Activated naive CD8-positive, alpha-beta T cell treated with anti-CD3 and anti-CD28 coated beads for 36 hours (primary cell): Measurements from ENCODE around the gene GAA. TPM values are rescaled to one million over a fixed set of nuclear protein-coding genes. Genes with fewer than 3 reads are reported as not detected.

Source experiments
- DNase-seq: peaks from one replicate; pipeline ENCODE4 v3.0.0; 2021
- H3K27ac Mint-ChIP-seq: one replicate; pipeline ENCODE4 v1.8.0; 2022; ENCODE audit warnings: mild to moderate bottlenecking, moderate library complexity, mixed read lengths
- H3K27me3 Mint-ChIP-seq: one replicate; pipeline ENCODE4 v1.8.0; 2022; ENCODE audit warnings: mild to moderate bottlenecking, mixed read lengths
- H3K36me3 Mint-ChIP-seq: one replicate; pipeline ENCODE4 v1.8.0; 2021; ENCODE audit warnings: mild to moderate bottlenecking, mixed read lengths
- H3K4me1 Mint-ChIP-seq: one replicate; pipeline ENCODE4 v1.8.0; 2021; ENCODE audit warnings: mixed read lengths
- H3K4me3 Mint-ChIP-seq: one replicate; pipeline ENCODE4 v1.8.0; 2022; ENCODE audit warnings: mild to moderate bottlenecking, moderate library complexity, mixed read lengths
- H3K9me3 Mint-ChIP-seq: one replicate; pipeline ENCODE4 v1.8.0; 2022; ENCODE audit warnings: mixed read lengths
- total RNA-seq, 2 experiments: library from RNA; stranded (reverse); gene quantifications; one replicate each; pipeline ENCODE4 v1.2.3, GENCODE V29; 2021

GAA gene
- total RNA-seq, 2 experiments from 2014 or later, result 39.3 to 43.9 TPM

GRCh38 chr17:80095038-80095843 is 6.1 kb upstream of the GAA start:
- H3K27ac Mint-ChIP-seq, result no peak overlapping the region
- H3K36me3 Mint-ChIP-seq, result no peaks in the 10 kb centered on the region
- DNase-seq, result no peak
- no peaks in the 10 kb centered on the region for H3K27me3 Mint-ChIP-seq
- H3K4me3 Mint-ChIP-seq, result no peak overlapping the region
- H3K9me3 Mint-ChIP-seq, result no peaks in the 10 kb centered on the region
- H3K4me1 Mint-ChIP-seq, result peaks cover 8% of the 10 kb centered on the region

- Mint-ChIP-seq H3K27ac (no peak overlapping the region), H3K4me3 (no peak overlapping the region), H3K4me1 (peaks cover 16% of the 10 kb centered on the region), H3K9me3 (no peaks in the 10 kb centered on the region), H3K27me3 (no peaks in the 10 kb centered on the region), H3K36me3 (no peaks in the 10 kb centered on the region)
- no peak for DNase-seq
Measured at GRCh38 chr17:80095844-80096475, 5.4 kb upstream of the GAA start.

GRCh38 chr17:80096561-80097021 is 4.8 kb upstream of the GAA start:
- no peak overlapping the region for H3K4me3 Mint-ChIP-seq
- peaks cover 16% of the 10 kb centered on the region for H3K4me1 Mint-ChIP-seq
- DNase-seq, result no peak
- H3K27me3 Mint-ChIP-seq, result no peaks in the 10 kb centered on the region
- no peak overlapping the region for H3K27ac Mint-ChIP-seq
- H3K36me3 Mint-ChIP-seq, result no peaks in the 10 kb centered on the region
- no peaks in the 10 kb centered on the region for H3K9me3 Mint-ChIP-seq

GRCh38 chr17:80097127-80097621 is 4.2 kb upstream of the GAA start:
- H3K36me3 Mint-ChIP-seq, result no peaks in the 10 kb centered on the region
- no peak overlapping the region for H3K27ac Mint-ChIP-seq
- no peak overlapping the region for H3K4me3 Mint-ChIP-seq
- no peak for DNase-seq
- H3K9me3 Mint-ChIP-seq, result no peaks in the 10 kb centered on the region
- H3K27me3 Mint-ChIP-seq, result no peaks in the 10 kb centered on the region
- H3K4me1 Mint-ChIP-seq, result peaks cover 16% of the 10 kb centered on the region

- Mint-ChIP-seq H3K36me3 (no peaks in the 10 kb centered on the region), H3K4me3 (no peak overlapping the region), H3K27me3 (no peaks in the 10 kb centered on the region), H3K4me1 (peaks cover 23% of the 10 kb centered on the region), H3K9me3 (no peaks in the 10 kb centered on the region), H3K27ac (no peak overlapping the region)
- DNase-seq, result no peak
Measured at GRCh38 chr17:80097844-80098691, 3.3 kb upstream of the GAA start.

GRCh38 chr17:80099291-80100034 is 1.9 kb upstream of the GAA start:
- H3K4me1 Mint-ChIP-seq, result peaks cover 26% of the 10 kb centered on the region
- DNase-seq, result no peak
- no peak overlapping the region for H3K27ac Mint-ChIP-seq
- peaks cover 2% of the 10 kb centered on the region for H3K36me3 Mint-ChIP-seq
- H3K9me3 Mint-ChIP-seq, result no peaks in the 10 kb centered on the region
- no peaks in the 10 kb centered on the region for H3K27me3 Mint-ChIP-seq
- H3K4me3 Mint-ChIP-seq, result peak overlapping the region; percentile 2

- Mint-ChIP-seq H3K9me3 (no peaks in the 10 kb centered on the region), H3K27me3 (no peaks in the 10 kb centered on the region), H3K4me1 (peaks cover 26% of the 10 kb centered on the region), H3K27ac (no peak overlapping the region), H3K4me3 (no peak overlapping the region), H3K36me3 (peaks cover 2% of the 10 kb centered on the region)
- DNase-seq, result no peak
Measured at GRCh38 chr17:80100035-80100323, 1.4 kb upstream of the GAA start.

- Mint-ChIP-seq H3K27me3 (no peaks in the 10 kb centered on the region), H3K27ac (peak overlapping the region; percentile 86), H3K36me3 (peaks cover 2% of the 10 kb centered on the region), H3K9me3 (no peaks in the 10 kb centered on the region), H3K4me3 (peak overlapping the region; percentile 88), H3K4me1 (peaks cover 26% of the 10 kb centered on the region)
- no peak for DNase-seq
Measured at GRCh38 chr17:80101946-80102663, 724 bp downstream of the GAA start.

GRCh38 chr17:80102664-80103448 is 1.5 kb downstream of the GAA start:
- H3K4me1 Mint-ChIP-seq, result peaks cover 26% of the 10 kb centered on the region
- no peak for DNase-seq
- no peak overlapping the region for H3K27ac Mint-ChIP-seq
- H3K9me3 Mint-ChIP-seq, result no peaks in the 10 kb centered on the region
- peak overlapping the region; percentile 88 for H3K4me3 Mint-ChIP-seq
- H3K36me3 Mint-ChIP-seq, result peaks cover 2% of the 10 kb centered on the region
- H3K27me3 Mint-ChIP-seq, result no peaks in the 10 kb centered on the region

- Mint-ChIP-seq H3K4me3 (peak overlapping the region; percentile 37), H3K27ac (no peak overlapping the region)
Measured at GRCh38 chr17:80103449-80104085, 2.2 kb downstream of the GAA start.

GRCh38 chr17:80104321-80104955 is 3.1 kb downstream of the GAA start:
- no peaks in the 10 kb centered on the region for H3K9me3 Mint-ChIP-seq
- H3K4me3 Mint-ChIP-seq, result no peak overlapping the region
- no peak for DNase-seq
- no peak overlapping the region for H3K27ac Mint-ChIP-seq
- peaks cover 2% of the 10 kb centered on the region for H3K36me3 Mint-ChIP-seq
- H3K27me3 Mint-ChIP-seq, result no peaks in the 10 kb centered on the region
- H3K4me1 Mint-ChIP-seq, result peaks cover 25% of the 10 kb centered on the region

More at GRCh38 chr17:80103449-80104085, 2.2 kb downstream of the GAA start:
- Mint-ChIP-seq H3K27me3 (no peaks in the 10 kb centered on the region), H3K9me3 (no peaks in the 10 kb centered on the region), H3K4me1 (peaks cover 26% of the 10 kb centered on the region), H3K36me3 (peaks cover 2% of the 10 kb centered on the region)
- no peak for DNase-seq

GRCh38 chr17:80104956-80105375 is 3.6 kb downstream of the GAA start:
- Mint-ChIP-seq H3K27me3 (no peaks in the 10 kb centered on the region), H3K36me3 (peaks cover 2% of the 10 kb centered on the region), H3K4me3 (no peak overlapping the region), H3K9me3 (no peaks in the 10 kb centered on the region), H3K4me1 (peaks cover 21% of the 10 kb centered on the region), H3K27ac (no peak overlapping the region)
- no peak for DNase-seq

- DNase-seq, result no peak
- Mint-ChIP-seq H3K27me3 (no peaks in the 10 kb centered on the region), H3K9me3 (no peaks in the 10 kb centered on the region), H3K36me3 (peaks cover 2% of the 10 kb centered on the region), H3K27ac (no peak overlapping the region), H3K4me1 (peaks cover 13% of the 10 kb centered on the region), H3K4me3 (no peak overlapping the region)
Measured at GRCh38 chr17:80105762-80106161, 4.4 kb downstream of the GAA start.
